NCI-H1417 (cell line): Measurements from ENCODE around the gene PAX2.

Experiments
- DNase-seq, 3 experiments: peaks; one replicate each; lab custom pipeline; 2025; lab: John Stamatoyannopoulos, UW

The PAX2 gene

DNA sequence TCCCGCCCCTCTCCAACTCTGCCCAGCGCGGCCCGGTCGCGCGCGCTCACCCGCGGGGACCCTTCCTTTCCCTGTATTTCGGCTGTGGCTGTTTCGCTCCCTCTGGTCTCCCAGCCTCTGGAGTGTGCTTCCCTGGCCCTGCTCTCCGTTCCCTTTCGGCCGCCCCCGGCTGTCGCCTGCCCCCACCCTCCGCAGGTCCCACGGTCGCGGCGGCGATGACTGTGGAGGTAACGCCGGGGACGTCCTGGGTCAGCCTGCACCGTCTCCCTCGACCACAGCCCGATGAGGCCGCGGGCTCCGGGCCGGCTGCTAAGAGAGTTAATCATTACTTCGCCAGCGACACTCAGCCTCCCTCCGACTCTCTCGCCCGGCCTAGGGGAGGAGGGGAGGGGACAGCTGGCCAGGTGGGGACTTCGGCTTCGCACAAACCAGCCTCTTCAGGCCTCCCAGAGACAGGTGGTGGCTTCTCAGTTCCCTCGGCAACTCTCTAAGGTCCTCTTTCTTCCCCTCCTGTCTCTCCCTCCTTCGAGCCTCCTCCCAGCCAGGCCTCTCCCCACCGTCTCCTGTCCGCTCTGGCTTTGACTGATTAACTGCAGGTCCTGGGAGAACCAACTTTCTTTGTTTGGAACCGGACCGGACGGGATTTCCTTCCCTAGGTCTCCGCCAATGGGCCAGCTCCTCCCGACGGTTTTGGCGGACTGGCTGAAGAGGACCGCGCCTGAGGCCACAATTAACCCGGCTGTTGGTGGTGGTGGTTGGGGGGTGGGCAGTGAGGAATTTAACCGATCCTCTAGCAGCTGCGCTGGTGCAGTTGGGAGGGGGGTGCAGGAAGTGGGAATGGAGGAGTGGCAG, 5.6 kb upstream of the PAX2 start:
- DNase-seq = peak in 2 of 3 experiments; percentile 13 to 40

DNA sequence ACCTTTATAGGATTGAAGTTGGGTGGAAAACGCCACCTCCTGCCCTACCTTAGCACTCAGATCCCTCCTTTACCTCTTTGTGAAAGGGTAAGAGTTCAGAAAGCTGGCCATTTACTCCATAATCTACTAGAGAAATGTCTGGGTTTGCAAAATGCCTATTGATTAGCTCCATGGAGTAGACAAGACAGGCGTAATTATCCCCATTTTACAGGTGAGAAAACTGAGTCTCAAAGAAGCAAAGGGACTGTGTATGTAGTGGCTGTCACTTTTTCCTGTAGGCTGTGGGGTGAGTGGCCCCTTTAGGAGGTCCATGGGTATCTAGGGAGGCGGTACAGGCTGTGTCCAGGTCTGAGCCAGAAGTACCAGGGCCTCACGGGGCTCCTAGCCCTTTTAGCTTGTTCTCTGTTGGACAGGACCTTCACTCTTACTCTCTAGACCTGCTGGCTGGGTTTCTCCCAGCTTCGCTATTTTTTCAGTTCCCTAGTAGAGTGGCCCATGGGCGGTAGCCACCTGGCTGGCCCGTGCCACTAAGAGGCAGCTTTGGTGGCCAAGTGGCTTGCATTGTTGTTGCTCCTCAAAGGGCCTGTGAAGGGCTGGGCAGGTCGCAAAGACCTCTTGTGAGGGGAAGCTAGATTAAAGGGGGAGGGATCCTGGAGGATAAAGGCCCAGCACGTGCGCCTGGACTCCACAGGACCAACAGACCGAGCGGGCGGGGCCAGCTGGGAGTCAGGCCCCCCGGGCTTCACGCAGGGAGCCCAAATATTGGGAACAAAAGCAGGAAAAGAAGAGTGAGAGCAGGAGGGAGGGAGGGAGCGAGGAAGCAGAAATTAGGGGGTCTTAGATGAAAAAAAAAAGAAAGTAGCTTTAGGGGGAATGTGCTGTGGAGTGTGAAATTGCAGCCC, 4.7 kb upstream of the PAX2 start:
- no peak for DNase-seq

DNA sequence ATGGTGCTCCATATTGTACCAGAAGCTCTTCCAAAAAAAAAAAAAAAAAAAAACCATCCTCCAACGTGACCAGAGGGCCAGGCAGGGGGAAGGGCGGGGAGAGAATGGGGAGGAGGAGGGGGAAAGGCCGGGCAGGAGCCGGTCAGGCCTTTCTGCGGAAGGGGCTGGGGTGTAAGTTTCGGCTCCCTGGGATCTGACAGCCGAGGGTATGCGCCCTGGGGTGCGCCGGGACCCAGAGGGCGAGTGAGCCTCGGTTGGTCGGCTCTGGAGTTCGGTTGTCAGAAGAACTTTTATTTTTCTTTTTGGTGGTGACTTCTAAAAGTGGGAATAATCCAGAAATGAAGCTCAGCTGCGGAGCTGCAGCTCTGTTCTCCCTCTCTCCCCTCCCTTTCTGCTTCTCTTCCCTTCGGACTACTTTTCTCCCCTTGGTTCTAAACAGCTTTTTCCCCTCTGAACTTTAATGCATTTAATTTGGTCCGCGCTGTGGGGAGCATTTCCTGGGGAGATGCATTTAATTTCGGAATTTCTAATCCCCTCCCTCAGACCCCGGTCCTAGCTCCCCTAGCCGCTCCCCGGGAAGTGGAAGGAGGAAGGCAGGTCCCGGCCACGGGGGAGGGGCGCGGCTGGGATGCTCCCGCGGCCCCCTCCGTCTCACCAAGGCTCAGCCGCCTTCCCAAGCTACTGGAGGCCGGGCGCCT, 3.9 kb upstream of the PAX2 start:
- DNase-seq = peak in 1 of 3 experiments; percentile 2

DNA sequence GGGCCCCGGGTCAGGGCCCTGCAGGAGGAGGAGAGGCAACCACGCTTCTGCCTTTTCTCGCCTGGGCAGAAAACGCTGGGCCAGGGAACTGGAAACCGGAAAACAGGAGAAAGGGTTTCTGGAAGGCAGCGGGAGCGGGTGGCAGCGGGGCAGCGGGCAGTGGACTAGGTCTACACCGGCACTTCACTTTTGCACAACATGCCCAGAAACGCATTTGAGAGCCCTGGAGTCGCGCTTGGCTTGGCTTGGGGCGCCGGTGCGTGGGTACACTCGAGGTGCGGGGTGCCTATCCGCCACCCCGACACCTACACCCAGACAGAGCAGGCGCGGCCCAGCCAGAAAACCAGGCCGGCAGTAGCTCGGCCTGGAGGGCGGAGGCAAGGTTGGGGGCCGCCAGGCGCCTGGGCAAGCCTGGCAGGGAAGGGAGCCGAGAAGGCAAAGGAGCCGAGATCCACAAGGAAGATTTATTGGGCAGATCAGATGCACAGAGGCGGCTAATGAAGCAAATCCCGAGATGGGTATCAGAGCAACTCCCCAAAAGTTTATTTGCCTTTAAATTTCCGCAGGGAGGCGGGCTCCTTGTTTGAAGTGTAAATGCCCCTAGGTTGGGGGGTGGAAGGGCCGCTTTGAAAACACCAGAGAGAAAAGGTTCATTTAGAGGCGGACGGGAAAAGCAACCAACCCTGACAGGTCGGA, 3.2 kb upstream of the PAX2 start:
- no peak for DNase-seq

DNA sequence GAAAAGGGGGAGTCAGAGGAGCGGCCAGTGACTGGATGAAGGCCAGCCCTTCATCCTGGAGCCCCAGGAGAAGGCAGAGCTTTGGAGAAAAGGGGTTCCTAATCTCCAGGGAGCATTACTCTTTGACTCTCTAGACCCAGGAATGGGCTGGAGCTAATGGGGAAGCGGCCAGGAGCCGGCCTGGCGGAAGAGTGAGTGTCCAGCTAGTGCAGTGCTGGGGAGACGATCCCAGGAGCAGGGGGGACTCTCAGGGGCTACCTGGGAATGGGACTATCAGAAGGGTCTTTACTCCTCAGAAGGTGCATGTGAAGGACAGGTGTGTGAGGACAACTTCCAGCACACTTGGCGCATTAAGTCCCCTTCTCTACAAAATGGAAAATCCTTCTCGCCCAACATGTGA, 2.4 kb upstream of the PAX2 start:
- no peak for DNase-seq

DNA sequence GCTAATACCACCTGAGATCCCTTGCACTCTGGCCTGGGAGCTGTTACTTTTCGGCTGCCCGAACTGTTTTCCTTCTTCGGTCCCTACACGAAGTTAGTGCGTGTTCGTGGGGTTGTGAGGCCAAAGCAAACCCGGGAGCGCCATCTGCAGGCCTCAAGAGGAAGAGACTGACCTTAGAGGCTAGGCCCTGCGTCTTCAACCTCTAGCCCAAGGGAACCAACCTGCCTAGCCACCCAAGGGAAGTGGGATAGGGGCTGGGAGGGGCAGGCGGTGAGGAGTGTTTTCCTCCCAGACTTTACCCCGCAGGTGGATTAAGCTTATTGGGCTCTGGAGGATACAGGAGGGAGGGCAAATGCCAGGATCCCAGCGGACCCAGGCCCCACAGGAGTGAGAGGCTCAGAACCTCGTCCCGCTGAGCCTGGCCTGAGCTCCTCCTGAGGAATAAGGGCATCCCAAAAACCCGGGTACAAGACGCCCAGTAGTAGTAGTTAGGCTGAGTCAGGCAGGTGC, 1.7 kb upstream of the PAX2 start:
- DNase-seq = peak; percentile 3 to 65 (median 24)

DNA sequence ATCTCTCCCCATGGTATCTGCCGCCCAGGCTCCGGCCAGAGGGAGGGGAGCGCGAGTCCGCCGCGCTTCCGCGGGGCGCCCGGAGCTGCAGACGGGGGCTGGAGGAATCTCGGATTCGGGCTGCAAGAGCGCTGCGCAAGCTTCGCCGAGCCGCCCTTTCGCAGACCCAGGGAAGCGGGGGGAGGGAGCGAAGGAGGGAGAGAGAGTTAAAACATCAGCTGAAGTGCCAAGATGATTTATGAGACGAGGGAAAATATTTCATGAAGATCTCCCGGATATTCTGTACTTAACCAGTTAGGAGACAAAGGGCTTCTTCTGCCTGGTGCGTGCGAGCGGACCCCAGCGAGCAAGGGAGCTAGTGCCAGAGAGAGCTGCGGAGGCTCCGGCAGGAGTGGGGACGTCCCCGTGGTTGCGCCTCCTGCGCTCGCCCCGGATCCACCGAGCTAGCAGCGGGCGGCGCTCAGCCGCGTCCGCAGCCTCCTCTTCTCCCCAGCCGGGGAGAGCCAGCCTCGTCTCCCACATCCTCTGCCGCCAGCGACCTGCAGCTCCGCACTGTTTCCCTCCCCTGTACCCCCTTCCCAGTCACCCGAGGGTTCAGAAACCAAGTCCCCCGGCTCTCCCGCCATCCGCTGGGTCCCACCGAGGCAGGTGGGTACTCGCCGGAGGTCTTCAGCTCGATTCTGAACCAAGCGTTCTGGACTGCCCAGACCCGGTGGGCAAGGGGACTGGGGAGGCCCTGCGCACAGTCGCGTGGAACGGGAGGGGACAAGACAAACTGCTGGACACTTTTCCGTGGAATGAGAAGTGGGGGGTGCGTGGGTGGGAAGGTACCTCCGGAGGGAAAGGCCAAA, 1.0 kb upstream of the PAX2 start:
- DNase-seq = peak in 2 of 3 experiments; percentile 27 to 44

DNA sequence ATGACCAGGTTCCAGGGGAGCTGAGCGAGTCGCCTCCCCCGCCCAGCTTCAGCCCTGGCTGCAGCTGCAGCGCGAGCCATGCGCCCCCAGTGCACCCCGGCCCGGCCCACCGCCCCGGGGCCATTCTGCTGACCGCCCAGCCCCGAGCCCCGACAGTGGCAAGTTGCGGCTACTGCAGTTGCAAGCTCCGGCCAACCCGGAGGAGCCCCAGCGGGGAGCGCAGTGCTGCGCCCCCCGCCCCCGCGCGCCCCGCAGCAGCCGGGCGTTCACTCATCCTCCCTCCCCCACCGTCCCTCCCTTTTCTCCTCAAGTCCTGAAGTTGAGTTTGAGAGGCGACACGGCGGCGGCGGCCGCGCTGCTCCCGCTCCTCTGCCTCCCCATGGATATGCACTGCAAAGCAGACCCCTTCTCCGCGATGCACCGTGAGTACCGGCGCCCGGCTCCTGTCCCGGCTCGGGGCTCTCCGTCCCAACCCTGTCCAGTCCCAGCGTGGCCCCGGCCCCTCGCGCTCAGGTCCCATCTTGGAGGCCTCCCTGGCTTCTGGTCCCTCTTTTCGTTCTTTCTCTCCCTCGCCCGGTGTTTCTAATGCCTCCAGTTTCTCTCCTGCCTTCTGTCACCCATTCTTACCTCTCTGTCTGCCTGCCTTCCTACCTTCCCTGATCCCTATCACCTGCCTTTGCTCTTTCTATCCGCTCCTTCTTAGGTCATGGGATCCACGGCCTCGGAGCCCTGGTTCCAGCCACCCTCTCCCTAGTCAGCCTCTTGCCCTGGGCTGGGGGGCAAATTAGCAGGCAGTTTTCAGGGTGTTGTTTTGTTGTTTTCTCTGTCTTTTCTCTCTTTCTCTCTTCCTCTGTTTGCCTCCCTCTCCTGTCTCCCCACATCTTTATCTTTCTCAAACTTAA, 751 bp downstream of the PAX2 start:
- peak in 2 of 3 experiments; percentile 4 to 9 for DNase-seq

DNA sequence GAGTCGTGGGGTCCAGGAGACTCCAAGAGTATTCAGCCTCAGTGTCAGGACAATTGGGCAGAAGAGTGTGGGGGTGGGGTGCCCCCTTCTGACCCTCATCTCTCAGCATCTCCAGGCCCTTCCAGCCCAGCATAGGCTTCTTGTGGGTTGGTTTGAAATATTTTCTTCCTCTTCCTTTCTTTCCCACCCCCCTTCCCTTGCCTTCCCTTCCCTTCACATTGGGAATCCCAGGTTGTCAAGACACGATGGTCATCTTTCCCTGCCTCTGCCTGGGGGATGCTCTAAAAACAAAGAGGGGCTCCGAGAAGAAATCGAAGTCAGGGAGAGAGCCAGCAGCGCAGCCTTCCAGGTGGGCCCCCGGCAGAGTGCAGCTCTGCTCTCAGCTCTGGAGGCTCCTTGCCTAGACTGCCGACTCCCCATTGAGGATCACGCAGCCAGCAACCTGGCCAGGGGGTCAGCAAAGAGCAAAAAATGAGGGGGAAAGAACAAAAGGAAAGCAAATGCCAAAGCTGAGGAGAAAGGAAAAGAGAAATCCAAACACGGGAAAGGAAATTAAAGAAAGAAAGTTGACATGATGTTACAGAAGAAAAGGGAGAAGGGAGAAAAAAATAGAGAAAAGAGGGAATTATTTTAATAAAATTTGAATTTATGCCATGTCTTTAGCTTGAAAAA, 1.5 kb downstream of the PAX2 start:
- no peak for DNase-seq

DNA sequence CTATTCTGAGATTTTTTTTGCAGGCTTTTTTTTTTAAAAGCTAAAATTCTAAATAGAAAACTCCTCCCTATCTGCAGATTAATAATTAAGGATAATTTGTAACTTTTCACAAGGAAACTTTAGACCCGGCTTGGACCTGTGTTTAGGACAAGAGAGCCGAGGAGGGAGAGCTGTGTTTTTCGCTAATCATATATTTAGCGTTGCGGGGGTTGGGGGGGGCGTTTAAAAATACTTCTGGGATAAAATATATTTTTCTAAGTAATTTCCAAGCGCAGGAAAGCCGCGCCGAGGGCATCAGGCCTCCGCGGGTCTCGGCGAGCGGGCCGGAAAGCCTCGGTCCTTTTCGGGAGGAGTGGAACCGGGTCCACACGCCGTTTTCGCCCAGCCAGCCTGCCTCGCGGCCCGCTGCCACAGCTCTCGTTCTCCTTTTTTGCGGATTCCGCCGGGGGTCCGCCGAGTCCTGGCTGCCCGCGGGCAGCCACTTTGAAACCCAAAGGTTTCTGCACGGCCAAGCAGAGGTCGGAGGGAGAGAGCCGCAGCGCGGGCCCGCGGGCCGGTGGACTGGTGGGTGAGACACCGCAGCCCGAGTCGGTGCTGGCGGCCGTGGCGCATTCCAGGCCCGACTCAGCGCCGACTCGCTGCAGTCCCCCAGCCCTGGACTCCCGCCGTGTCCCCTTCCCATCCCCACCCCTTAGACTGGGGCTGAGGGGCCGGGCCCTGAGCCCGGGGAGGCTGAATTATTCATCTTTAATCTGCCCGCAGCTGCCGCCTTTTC, 2.3 kb downstream of the PAX2 start:
- DNase-seq = no peak

DNA sequence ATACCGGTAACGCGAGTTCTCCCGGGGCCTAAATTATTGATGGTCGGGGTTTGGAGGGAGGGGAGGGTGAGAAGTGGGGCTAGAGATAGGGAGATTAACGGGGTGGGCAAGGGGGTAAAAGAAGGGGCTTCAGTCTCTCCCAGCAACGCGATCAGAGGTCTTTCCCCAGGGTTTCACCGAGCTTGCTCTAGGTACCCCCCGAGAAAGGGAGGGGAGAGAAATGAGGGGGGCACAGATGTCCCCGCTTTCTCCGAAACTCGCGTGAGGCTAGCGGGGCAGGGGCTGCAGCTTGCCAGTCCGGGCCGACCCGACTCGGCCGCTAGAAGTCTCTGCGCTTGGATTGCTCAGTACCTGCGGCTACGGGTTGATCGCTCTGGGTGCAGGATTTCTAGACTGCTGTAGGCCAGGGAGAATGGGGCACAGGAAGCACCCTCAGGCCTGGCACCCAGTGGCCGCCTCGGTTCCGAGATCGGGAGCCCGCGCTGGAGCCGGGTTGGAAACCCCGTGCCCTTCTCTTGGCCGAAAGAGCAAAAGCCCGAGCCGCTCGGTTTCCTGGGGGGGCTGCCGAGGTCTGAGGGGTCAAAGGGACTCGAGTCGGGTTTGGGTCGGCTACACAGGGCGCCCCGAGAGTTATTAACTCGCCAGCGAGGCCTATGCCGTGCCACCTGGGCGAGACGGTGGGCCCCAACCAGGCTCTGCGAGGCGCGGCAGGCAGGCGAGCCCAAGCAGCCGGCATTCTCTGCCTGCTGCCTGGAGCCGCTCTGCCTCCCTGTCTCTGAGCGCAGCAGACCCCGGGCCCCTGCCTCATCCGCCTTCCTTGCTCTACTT, 3.1 kb downstream of the PAX2 start:
- DNase-seq = no peak

DNA sequence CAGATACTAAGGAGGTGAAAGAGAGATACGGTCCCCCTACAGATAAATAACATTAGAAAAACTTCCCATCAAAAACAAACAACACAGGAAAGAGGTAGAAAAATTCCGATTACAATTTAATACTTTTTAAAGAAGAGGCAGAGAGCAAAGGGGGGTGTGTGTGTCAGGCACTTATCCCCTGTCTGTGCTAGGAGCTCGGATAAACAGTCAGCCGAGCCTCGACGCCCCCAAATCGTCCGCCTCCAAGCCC, 3.6 kb downstream of the PAX2 start:
- no peak for DNase-seq

DNA sequence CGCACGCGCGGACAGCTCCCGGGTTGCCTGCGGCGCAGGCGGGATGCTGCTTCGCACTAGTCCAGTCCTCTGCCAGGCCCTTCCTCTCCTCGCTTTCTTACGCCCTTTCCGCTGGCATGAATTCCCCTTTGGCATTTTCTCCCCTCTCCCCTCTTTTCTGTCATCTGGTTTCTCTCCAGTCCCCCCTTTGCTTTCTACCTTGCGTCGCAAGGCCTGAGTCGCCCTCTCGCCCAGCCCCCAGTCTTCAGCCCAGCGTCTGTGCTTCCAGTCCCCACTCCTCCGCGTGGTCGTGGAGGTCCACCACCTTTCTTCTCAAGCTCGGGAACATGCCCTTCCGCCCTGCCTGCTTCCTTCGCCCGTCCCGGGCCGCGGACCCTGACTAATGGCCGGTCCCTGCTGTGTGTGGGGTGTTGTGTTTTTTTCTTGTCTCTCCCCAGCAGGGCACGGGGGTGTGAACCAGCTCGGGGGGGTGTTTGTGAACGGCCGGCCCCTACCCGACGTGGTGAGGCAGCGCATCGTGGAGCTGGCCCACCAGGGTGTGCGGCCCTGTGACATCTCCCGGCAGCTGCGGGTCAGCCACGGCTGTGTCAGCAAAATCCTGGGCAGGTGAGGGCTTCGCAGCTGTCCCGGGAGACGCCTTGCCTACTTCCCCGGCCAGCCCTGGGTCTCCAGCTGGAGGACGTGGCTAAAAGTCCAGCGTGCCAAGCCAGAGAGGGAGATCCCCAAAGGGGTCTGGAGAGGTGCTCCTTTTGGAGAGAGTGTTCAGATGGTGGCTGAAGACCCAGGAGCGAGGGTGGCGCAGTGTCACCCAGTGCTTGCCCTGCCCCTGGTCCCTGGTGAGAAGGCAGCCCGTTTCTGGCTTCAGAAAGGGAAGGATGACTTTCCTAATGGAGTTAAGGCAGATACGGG, 4.2 kb downstream of the PAX2 start:
- DNase-seq = no peak

DNA sequence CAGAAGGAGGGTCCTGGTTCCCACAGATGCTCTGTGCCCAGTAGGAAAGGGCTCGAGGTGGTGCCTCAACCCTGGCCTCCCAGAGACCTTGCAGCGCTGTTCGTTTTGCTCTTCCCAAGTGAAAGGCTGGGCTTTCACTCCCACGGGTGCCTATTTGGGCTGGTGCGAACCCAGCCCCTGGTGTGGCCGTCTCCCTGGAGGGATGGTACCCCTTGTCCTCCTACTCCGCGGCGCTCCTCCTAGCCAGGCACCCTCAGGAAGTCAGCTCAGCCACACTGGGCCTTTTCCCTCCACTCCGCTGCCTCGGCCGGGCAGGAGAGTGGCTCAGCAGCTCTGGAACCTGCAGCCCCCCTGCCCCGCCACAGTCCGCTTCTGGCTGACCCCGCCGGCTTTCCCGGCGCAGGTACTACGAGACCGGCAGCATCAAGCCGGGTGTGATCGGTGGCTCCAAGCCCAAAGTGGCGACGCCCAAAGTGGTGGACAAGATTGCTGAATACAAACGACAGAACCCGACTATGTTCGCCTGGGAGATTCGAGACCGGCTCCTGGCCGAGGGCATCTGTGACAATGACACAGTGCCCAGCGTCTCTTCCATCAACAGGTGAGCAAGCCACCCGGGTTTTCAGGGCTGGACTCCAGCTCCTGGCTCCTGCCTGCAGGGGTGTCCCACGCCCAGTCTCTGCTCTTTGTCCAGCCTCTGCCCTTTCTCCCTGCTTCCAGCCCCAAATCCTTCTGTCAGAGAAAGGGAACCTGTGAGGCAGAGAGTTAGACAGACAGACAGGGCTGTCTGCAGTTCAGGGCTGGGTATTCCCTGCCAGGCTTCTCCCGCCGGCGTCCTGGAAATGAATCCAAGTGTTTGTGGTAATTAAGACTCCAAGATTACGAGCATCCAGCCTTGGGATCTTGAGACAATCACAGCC, 5.2 kb downstream of the PAX2 start:
- no peak for DNase-seq

DNA sequence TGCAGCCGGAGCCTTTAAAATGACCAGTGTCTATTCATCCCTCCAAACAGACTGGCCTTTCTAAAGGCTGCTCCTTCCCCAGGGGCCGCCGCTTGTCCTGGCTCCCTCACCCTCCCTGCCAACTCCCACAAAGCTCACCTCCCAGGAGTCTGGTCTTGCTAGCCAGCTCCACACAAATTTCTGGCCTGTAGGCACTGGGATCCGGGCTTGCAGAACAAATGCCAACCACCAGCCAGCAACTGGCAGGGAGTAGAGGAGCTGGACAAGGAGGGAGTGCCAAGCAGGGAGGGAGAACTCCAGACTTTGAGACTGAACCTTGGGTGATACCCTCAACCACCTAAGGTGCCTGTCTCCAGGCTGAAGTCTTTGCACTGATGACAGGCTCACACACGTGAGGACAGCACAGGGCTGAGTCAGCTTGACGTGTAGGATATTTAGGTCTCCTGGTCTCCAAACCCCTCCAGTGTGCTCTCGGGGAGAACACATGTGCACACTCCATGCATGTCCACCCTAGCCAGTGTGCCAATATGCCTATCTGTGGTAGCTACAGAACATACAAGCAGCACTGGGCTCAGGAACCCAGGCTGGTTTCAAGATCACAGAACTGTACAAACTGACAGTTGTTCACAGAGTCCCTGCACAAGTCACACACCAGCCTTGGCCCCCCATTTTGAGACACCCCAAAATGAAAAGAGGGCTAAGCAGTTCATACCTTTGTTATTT, 6.0 kb downstream of the PAX2 start:
- DNase-seq = no peak
